B cell (primary cell): ENCODE results near the gene LMLN. TPM values are rescaled to one million over a fixed set of nuclear protein-coding genes. Genes with fewer than 3 reads are reported as not detected.

ENCODE experiments used
- ATAC-seq: fragments of 200-7000 bp; cut with Tn5 transposase; one replicate; pipeline ENCODE4 v1.10.0; 2021; ENCODE audit warnings: low read depth, mild to moderate bottlenecking, moderate number of reproducible peaks, moderate library complexity
- CTCF ChIA-PET: fragments of 350-600 bp; sonication (Branson Sonifier 250); formaldehyde crosslinking; loops from one replicate; lab custom pipeline; 2021; ENCODE audit warnings: antibody characterized with exemption, inconsistent platforms; lab: Charles Lee
- POLR2A ChIA-PET: fragments of 350-600 bp; sonication (Branson Sonifier 250); formaldehyde crosslinking; loops from one replicate; lab custom pipeline; 2021; ENCODE audit warnings: antibody characterized with exemption; lab: Charles Lee
- DNase-seq: peaks from one replicate; pipeline ENCODE4 v3.0.0; 2013
- H2AFZ ChIP-seq: 2 replicates; pipeline ENCODE4 v1.6.1; 2012; ENCODE audit warnings: mild to moderate bottlenecking, low read depth, low read length; ENCODE audit not compliant: insufficient read depth, poor library complexity, severe bottlenecking
- H3K27ac ChIP-seq, 2 donors: 1 replicate in 1 of 2; 2 replicates in 1 of 2; pipeline ENCODE4 v1.5.1; 2012 to 2013; ENCODE audit warnings: low read length in 2 of 2, mild to moderate bottlenecking in 2 of 2, moderate library complexity in 1 of 2
- H3K27me3 ChIP-seq, 4 experiments: fragments of 200-600 bp in 1 of 4; sonication (generic) in 1 of 4; replicated peaks in 1 of 4; 1 replicate in 2 of 4; 2 replicates in 2 of 4; pipeline versions ENCODE4 v1.6.1 to v1.7.0; 2013 to 2016; ENCODE audit warnings: low read length in 3 of 4, mild to moderate bottlenecking in 2 of 4, mixed read lengths in 1 of 4, moderate library complexity in 1 of 4; ENCODE audit not compliant: insufficient read depth in 4 of 4, control insufficient read depth in 3 of 4; ENCODE audit errors: control extremely low read depth in 1 of 4
- H3K36me3 ChIP-seq, 2 experiments: replicated peaks in 1 of 2; 1 replicate in 1 of 2; 2 replicates in 1 of 2; pipeline versions ENCODE4 v1.6.1 to v1.7.1; 2013; ENCODE audit warnings: low read length in 1 of 2; ENCODE audit not compliant: insufficient read depth in 2 of 2, control insufficient read depth in 1 of 2; ENCODE audit errors: control extremely low read depth in 1 of 2, extremely low read depth in 1 of 2
- H3K4me1 ChIP-seq, 2 donors: fragments of 200-600 bp in 1 of 2; sonication (generic) in 1 of 2; 1 replicate in 1 of 2; 2 replicates in 1 of 2; pipeline versions ENCODE4 v1.5.1 to v1.6.1; 2013 to 2017; ENCODE audit warnings: low read length in 2 of 2; ENCODE audit not compliant: control insufficient read depth in 2 of 2, insufficient read depth in 2 of 2
- H3K4me2 ChIP-seq: replicated peaks from 2 replicates; pipeline ENCODE3; 2012; ENCODE audit warnings: mild to moderate bottlenecking, low read depth, low read length; ENCODE audit not compliant: poor library complexity, severe bottlenecking
- H3K4me3 ChIP-seq, 5 experiments: fragments of 200-600 bp in 1 of 5; sonication (generic) in 1 of 5; 1 replicate in 3 of 5; 2 replicates in 2 of 5; pipeline versions ENCODE4 v1.5.1 to v1.7.0; 2011 to 2016; ENCODE audit warnings: low read length in 4 of 5, mild to moderate bottlenecking in 4 of 5, low read depth in 2 of 5, control low read depth in 1 of 5, moderate library complexity in 1 of 5; ENCODE audit not compliant: insufficient read depth in 1 of 5; ENCODE audit errors: control extremely low read depth in 1 of 5, extremely low read depth in 1 of 5
- H3K79me2 ChIP-seq: fragments of 200-600 bp; sonication (generic); one replicate; pipeline ENCODE4 v1.6.0; 2016; ENCODE audit warnings: low read length; ENCODE audit not compliant: control insufficient read depth, insufficient read depth
- H3K9ac ChIP-seq: fragments of 200-600 bp; sonication (generic); 2 replicates; pipeline ENCODE4 v1.6.1; 2017; ENCODE audit warnings: mild to moderate bottlenecking, low read length, moderate library complexity
- H3K9me3 ChIP-seq, 3 donors: one replicate each; pipeline versions ENCODE4 v1.6.1 to v1.7.1; 2013; ENCODE audit warnings: low read length in 2 of 3; ENCODE audit not compliant: control insufficient read depth in 2 of 3, insufficient read depth in 1 of 3; ENCODE audit errors: control extremely low read depth in 1 of 3
- H4K20me1 ChIP-seq: 2 replicates; pipeline ENCODE4 v1.6.0; 2012; ENCODE audit warnings: mild to moderate bottlenecking, low read length; ENCODE audit not compliant: insufficient read depth, control insufficient read depth, poor library complexity, severe bottlenecking
- H3K27ac Mint-ChIP-seq: one replicate; pipeline ENCODE4 v1.8.0; 2021; ENCODE audit warnings: mixed read lengths
- H3K27me3 Mint-ChIP-seq: one replicate; pipeline ENCODE4 v1.8.0; 2021; ENCODE audit warnings: mixed read lengths
- H3K4me1 Mint-ChIP-seq: one replicate; pipeline ENCODE4 v1.8.0; 2021; ENCODE audit warnings: mixed read lengths
- H3K4me3 Mint-ChIP-seq: one replicate; pipeline ENCODE4 v1.8.0; 2021; ENCODE audit warnings: mixed read lengths
- H3K9me3 Mint-ChIP-seq: one replicate; pipeline ENCODE4 v1.8.0; 2022; ENCODE audit warnings: mixed read lengths; ENCODE audit not compliant: insufficient read depth
- CTCF ChIP-seq: fragments of 200-600 bp; IDR thresholded peaks from one replicate; pipeline ENCODE4 v1.8.0; 2022; ENCODE audit warnings: antibody characterized with exemption, mild to moderate bottlenecking
- EZH2 ChIP-seq: IDR thresholded peaks from 2 replicates; pipeline ENCODE4 v1.6.1; 2012; ENCODE audit warnings: borderline replicate concordance, low read depth, mild to moderate bottlenecking, moderate library complexity, low read length; ENCODE audit not compliant: insufficient read depth, poor library complexity, severe bottlenecking
- WGBS: methylation state at CpG from one replicate; pipeline ENCODE4 v1.1.5; 2013; ENCODE audit warnings: missing lambda C conversion rate; ENCODE audit not compliant: insufficient coverage; 5-methylcytosine and 5-hydroxymethylcytosine counted together
- intact Hi-C: fragments of 100-400 bp; cut with micrococcal nuclease; formaldehyde crosslinking; loops from one replicate; pipeline ENCODE4 v1.10.0; 2022
- polyA plus RNA-seq: library from polyadenylated mRNA; depleted of rRNA; stranded (reverse); fragments of >200 nt; gene quantifications from 2 replicates; pipeline ENCODE4 v1.2.3, GENCODE V29; 2012
- total RNA-seq, 2 donors: library from RNA; stranded (reverse); fragments of 120-200 nt in 1 of 2; gene quantifications; 1 replicate in 1 of 2; 2 replicates in 1 of 2; pipeline versions ENCODE4 v1.2.3 to v1.2.4, GENCODE V29; 2013 to 2022

LMLN gene
- total and polyA plus RNA-seq, 2 donors (not counting 1 experiment from before 2014, with no cell fraction given) = 1.4 to 6.7 TPM

DNA sequence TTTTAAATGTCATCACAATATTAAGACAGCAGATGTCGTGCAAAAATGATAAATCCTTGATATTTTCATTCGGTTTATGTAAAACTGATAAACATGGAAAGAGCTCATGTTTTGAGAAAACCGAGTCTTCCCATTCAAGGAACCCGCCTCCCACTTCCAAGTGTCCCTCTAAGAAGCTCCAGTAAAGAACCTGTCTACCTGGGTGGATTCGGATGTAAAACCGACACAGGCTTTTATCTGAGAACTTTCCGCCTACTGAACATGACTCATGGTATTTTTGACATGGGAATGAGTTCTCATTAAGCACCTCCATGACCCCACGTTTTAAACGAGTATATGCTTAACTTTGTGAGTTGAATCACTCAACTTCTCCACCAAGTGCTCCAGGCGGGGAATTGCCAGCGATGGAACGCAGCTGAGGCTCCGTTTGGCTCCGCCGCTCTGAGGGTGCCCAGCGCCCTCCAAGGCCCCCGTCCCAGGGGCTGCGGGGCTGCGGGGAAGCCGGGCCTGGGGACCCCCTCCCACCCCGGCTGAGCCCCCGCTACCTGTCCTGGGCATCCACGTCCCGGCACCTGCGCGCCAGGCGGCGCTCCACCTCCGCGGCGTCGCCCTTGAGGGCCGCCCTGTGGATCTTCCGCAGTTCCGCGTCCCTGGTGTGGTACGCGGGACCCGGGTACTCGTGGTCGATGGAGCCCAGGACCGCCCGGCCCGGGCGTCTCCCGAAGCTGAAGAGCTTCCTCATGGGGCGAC is 119.9 kb downstream of the LMLN start:
- Histone ChIP-seq H4K20me1 (no peaks in the 10 kb centered on the region), H3K36me3 (no peaks in the 10 kb centered on the region), H3K27ac (peak overlapping the region in 1 of 2 donors; percentile 44), H3K9ac (peak overlapping the region; percentile 83), H3K79me2 (no peaks in the 10 kb centered on the region), H3K4me3 (peak overlapping the region in 4 of 5 experiments; percentile 60 to 92 (median 75)), H2AFZ (peak overlapping the region; percentile 90), H3K27me3 (peaks cover 0 to 37% (median 19%) of the 10 kb centered on the region in 4 experiments), H3K4me2 (peak overlapping the region; percentile 99), H3K9me3 (peaks cover 3 to 11% (median 5%) of the 10 kb centered on the region in 3 donors), H3K4me1 (peaks cover 16 to 19% of the 10 kb centered on the region in 2 donors)
- peak overlapping the region; percentile 86 for H3K27ac Mint-ChIP-seq
- H3K4me3 Mint-ChIP-seq = peak overlapping the region; percentile 90
- intact Hi-C loops = loop anchor here (10.0 kb wide), 1 partner anchor 175 kb away; no protein-coding TSS in a partner anchor
- peaks cover 13% of the 10 kb centered on the region for H3K4me1 Mint-ChIP-seq
- ChIA-PET POLR2A (interaction anchor here (1.1 to 1.3 kb wide), 2 partner anchors 10 to 14 kb away, joined by 3 to 4 read pairs; no protein-coding TSS in a partner anchor), CTCF (interaction anchor here (0.7 to 3.3 kb wide), 13 partner anchors 9 to 176 kb away, joined by 3 to 58 read pairs (median 6); partner anchors contain the start of gene RPL35A)
- H3K27me3 Mint-ChIP-seq = peaks cover 32% of the 10 kb centered on the region
- WGBS = 5% methylated on average over 43 of the region's 47 CpGs
- no peaks in the 10 kb centered on the region for H3K9me3 Mint-ChIP-seq
- ATAC-seq (peak; percentile 29), DNase-seq (no peak)
- TF ChIP-seq EZH2 = no peak
- TF ChIP-seq CTCF = no peak
